Adrenal gland (tissue), 12 donors: Measurements from ENCODE around the gene FGD5. TPM values are rescaled to one million over a fixed set of nuclear protein-coding genes. Genes with fewer than 3 reads are reported as not detected.

Source experiments
- DNase-seq, 7 donors: peaks; one replicate each; pipeline ENCODE4 v3.0.0-alpha.2; 2019 to 2020
- H3K27ac ChIP-seq, 5 donors: fragments of 200-600 bp; sonication (generic) in 4 of 5; 1 replicate in 3 of 5; 2 replicates in 2 of 5; pipeline versions ENCODE4 v1.5.1 to v1.8.0; 2016 to 2020; ENCODE audit warnings: mild to moderate bottlenecking in 1 of 5
- H3K27me3 ChIP-seq: fragments of 200-600 bp; 2 replicates; pipeline ENCODE4 v1.8.0; 2021
- H3K36me3 ChIP-seq, 2 donors: fragments of 200-600 bp; replicated peaks in 1 of 2; 1 replicate in 1 of 2; 2 replicates in 1 of 2; pipeline versions ENCODE4 v1.5.1 to v1.8.0; 2018 to 2022
- H3K4me1 ChIP-seq, 2 donors: fragments of 200-600 bp; replicated peaks in 1 of 2; 1 replicate in 1 of 2; 2 replicates in 1 of 2; pipeline versions ENCODE4 v1.5.1 to v1.8.0; 2018 to 2021
- H3K4me3 ChIP-seq, 4 donors: fragments of 200-600 bp; sonication (generic) in 3 of 4; one replicate each; pipeline ENCODE4 v1.5.1; 2016 to 2018
- H3K9me3 ChIP-seq, 3 donors: fragments of 200-600 bp; sonication (generic) in 1 of 3; replicated peaks in 1 of 3; 1 replicate in 2 of 3; 2 replicates in 1 of 3; pipeline versions ENCODE4 v1.5.1 to v1.8.0; 2016 to 2021
- POLR2A ChIP-seq, 2 donors: fragments of 450-650 bp; IDR thresholded peaks; one replicate each; pipeline ENCODE4 v1.6.1; 2017; ENCODE audit warnings: antibody characterized with exemption in 2 of 2, mild to moderate bottlenecking in 2 of 2, moderate library complexity in 1 of 2
- WGBS, 4 donors: extraction: QIAGEN DNeasy Blood & Tissue Kit in 2 of 4; methylation state at CpG; one replicate each; pipeline versions ENCODE4 v1.1.5 to v1.1.7; 2013 to 2017; 5-methylcytosine and 5-hydroxymethylcytosine counted together
- intact Hi-C, 2 donors: fragments of 100-400 bp; cut with DNase I; formaldehyde crosslinking; loops; one replicate each; pipeline versions ENCODE4 v1.14.1 to v1.15.0; 2022 to 2023
- polyA plus RNA-seq, 3 donors: library from polyadenylated mRNA; stranded (reverse); fragments of 200-250 nt in 2 of 3; fragments of 350-450 nt in 1 of 3; fragmentation: Illumina TruSeq in 1 of 3; extraction: RNeasy Lipid Tissue Mini Kit (QIAGEN cat#74804) in 1 of 3; gene quantifications; one replicate each; pipeline ENCODE4 v1.2.3, GENCODE V29; 2013 to 2014
- total RNA-seq, 9 donors: library from RNA; depleted of rRNA in 4 of 9; stranded (reverse); fragments of >200 nt in 4 of 9; fragments of 120-200 nt in 1 of 9; fragmentation: NEBNext Ultra II Directional in 1 of 9; extraction: Animal tissue kit (Norgen Biotek cat#: 25700) in 1 of 9; gene quantifications; one replicate each; pipeline versions ENCODE4 v1.1.0 to v1.2.4, GENCODE V29; 2013 to 2023
- TF ChIP-seq, protein P1 (sequence below), 6 experiments: fragments of 450-650 bp in 4 of 6; fragments of 200-600 bp in 2 of 6; sonication (generic) in 1 of 6; IDR thresholded peaks; 1 replicate in 5 of 6; 2 replicates in 1 of 6; pipeline versions ENCODE4 v1.5.1 to v1.8.0; 2016 to 2021; ENCODE audit warnings: antibody characterized with exemption in 6 of 6, mild to moderate bottlenecking in 2 of 6, moderate library complexity in 1 of 6
- donor health status: healthy with polysubstance abuse.
- donor health status: Bipolar disorder and iron deficiency.
- donor health status: DM: yes; HTN: yes; CAD: no.
- donor health status: DM: no; HTN: no; CAD: no.
- donor health status: DM: no; HTN: no; CAD: no.
- donor health status: DM: yes; HTN: yes; CAD: no.

The FGD5 gene
- total and polyA plus RNA-seq, 12 donors = 4.9 to 21.4 (median 11.2) TPM

- intact Hi-C loops = no loop called here
- H3K27ac ChIP-seq = no peak overlapping the region
- no peak for TF ChIP-seq POLR2A (IDR thresholded peaks at IDR 0.05)
- TF ChIP-seq, protein P1, sequence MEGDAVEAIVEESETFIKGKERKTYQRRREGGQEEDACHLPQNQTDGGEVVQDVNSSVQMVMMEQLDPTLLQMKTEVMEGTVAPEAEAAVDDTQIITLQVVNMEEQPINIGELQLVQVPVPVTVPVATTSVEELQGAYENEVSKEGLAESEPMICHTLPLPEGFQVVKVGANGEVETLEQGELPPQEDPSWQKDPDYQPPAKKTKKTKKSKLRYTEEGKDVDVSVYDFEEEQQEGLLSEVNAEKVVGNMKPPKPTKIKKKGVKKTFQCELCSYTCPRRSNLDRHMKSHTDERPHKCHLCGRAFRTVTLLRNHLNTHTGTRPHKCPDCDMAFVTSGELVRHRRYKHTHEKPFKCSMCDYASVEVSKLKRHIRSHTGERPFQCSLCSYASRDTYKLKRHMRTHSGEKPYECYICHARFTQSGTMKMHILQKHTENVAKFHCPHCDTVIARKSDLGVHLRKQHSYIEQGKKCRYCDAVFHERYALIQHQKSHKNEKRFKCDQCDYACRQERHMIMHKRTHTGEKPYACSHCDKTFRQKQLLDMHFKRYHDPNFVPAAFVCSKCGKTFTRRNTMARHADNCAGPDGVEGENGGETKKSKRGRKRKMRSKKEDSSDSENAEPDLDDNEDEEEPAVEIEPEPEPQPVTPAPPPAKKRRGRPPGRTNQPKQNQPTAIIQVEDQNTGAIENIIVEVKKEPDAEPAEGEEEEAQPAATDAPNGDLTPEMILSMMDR (IDR thresholded peaks at IDR 0.05) = no peak
- H3K9me3 ChIP-seq = no peaks in the 10 kb centered on the region
- 75 to 90% (median 84%) methylated on average over 7 to 11 of the region's 11 CpGs for whole genome bisulfite sequencing, 4 donors
- H3K36me3 ChIP-seq = no peaks in the 10 kb centered on the region
- no peak overlapping the region for H3K4me3 ChIP-seq
- no peak for DNase-seq
- peaks cover 0 to 3% of the 10 kb centered on the region in 2 donors for H3K4me1 ChIP-seq
- H3K27me3 ChIP-seq = no peaks in the 10 kb centered on the region
Measured at GRCh38 chr3:14867936-14868570, 49.3 kb downstream of the FGD5 start.

DNA sequence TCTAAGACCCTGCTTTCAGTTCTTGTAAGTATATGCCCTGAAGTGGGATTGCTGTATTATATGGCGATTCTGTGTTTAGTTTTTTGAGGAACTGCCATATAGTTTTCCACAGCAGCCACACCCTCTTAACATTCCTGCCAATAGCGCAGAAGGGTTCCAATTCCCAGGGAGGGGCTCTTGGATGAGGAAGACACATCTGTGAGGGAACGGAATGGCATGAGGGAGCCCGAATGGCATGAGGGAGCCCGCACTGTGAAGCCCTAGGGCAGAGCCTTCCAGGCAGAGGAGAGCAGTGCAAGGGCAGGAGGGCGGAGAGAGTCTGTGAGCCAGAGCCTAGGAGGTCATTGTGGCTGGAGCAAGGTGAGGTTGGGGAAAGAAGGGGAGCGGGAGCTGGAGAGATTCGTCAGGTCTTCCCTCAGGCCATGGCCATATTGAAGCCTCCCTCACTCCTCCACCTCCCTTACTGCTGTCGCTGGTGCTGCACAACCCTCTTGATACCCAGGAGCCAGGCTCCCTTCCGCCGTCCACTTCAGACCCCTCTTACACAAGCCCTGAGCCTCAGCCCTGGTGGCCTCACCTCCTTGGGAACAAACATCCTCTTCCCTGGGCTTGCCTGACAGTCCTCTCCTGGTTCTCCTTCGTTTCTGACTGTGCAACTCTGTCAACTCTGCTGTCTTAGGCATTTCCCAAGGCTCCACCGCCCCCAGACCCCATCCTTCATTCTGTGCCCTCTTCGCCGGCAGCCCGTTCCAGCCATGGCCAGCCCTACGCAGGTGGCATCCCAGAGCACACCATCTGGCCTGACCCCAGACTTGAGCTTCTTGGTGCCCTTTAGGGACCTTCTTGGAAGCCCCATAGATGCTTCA, 51.4 kb downstream of the FGD5 start:
- no peak overlapping the region for H3K27ac ChIP-seq

DNA sequence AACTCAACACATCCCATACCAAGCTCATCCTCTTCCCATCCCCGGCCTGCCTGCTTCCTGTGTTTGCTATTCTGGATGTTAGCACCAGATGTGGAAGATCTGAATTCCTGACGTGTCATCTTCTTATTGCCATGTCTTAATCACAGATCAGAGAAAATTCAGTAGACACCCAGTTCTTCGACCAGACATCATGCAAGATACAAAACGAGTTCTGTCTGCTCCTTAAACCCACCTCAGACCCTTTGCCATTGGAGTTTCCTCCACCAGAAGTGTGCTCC, 52.0 kb downstream of the FGD5 start:
- no peaks in the 10 kb centered on the region for H3K36me3 ChIP-seq
- H3K9me3 ChIP-seq = no peaks in the 10 kb centered on the region
- TF ChIP-seq POLR2A (IDR thresholded peaks at IDR 0.05) = no peak
- TF ChIP-seq, protein P1 (IDR thresholded peaks at IDR 0.05) = no peak
- H3K27ac ChIP-seq = no peak overlapping the region
- H3K4me1 ChIP-seq = no peaks in the 10 kb centered on the region
- no peaks in the 10 kb centered on the region for H3K27me3 ChIP-seq
- intact Hi-C loops = no loop called here
- WGBS, 4 donors = 52 to 71% (median 62%) methylated on average over 4 of the region's 4 CpGs
- DNase-seq = no peak
- H3K4me3 ChIP-seq = no peak overlapping the region

More for the DNA sequence above, 51.4 kb downstream of the FGD5 start:
- Histone ChIP-seq H3K9me3 (no peaks in the 10 kb centered on the region), H3K27me3 (no peaks in the 10 kb centered on the region), H3K4me3 (no peak overlapping the region), H3K4me1 (no peaks in the 10 kb centered on the region), H3K36me3 (no peaks in the 10 kb centered on the region)
- intact Hi-C loops = no loop called here
- TF ChIP-seq, protein P1 (IDR thresholded peaks at IDR 0.05) = no peak
- no peak for TF ChIP-seq POLR2A (IDR thresholded peaks at IDR 0.05)
- DNase-seq = no peak
- 75 to 82% (median 82%) methylated on average over 16 to 17 of the region's 17 CpGs for whole genome bisulfite sequencing, 4 donors

DNA sequence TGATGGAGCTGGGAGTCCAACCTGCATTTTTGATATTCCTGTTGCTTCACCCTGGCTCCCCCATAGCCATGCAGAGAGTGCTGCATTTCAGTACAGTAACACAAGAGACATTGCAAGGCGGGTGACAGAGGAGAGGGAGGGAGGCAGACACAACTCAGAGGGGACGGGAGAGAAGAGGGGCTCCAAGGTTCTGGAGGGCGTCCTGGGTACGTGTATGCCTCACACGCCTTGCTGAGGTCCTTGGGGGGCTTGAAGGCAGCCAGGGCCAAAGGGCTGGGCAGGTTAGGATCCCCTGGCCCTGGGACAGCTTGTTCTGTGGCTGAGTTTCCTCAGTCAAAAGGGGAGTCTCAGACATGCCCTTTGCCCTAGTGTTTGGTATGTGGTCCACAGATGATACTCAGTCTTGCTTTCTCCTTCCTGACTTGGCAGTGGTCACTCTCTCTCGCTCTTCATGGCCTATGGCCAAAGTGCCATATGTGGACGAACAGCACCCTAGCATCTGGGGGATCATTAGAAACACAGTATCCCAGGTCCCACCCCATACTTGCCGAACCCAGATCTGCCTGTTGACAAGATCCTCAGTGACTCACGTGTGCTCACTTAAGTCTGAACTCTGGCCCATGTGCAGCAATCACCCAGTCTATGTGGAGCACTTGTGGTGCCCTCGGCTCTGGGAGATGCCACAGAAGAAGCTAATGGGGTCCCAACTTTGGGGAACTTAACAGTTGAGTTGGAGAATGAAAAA, 52.9 kb downstream of the FGD5 start:
- Histone ChIP-seq H3K4me3 (no peak overlapping the region), H3K9me3 (no peaks in the 10 kb centered on the region), H3K36me3 (no peaks in the 10 kb centered on the region), H3K27me3 (no peaks in the 10 kb centered on the region), H3K27ac (peak overlapping the region in 1 of 5 donors; percentile 52), H3K4me1 (no peaks in the 10 kb centered on the region)
- 58 to 73% (median 68%) methylated on average over 9 to 10 of the region's 10 CpGs for WGBS, 4 donors
- intact Hi-C loops = no loop called here
- DNase-seq = no peak
- TF ChIP-seq POLR2A (IDR thresholded peaks at IDR 0.05) = no peak
- TF ChIP-seq, protein P1 (IDR thresholded peaks at IDR 0.05) = no peak
